C4-2B (cell line): ENCODE results near the gene PRKCA.

Source experiments
- CTCF ChIP-seq: fragments of 450-650 bp; conservative IDR thresholded peaks from 2 replicates; pipeline ENCODE4 v1.5.1; 2017; ENCODE audit warnings: mild to moderate bottlenecking
- ZFX ChIP-seq: fragments of 450-650 bp; IDR thresholded peaks from 2 replicates; pipeline ENCODE4 v1.6.1; 2017

- TF ChIP-seq CTCF = no peak
- TF ChIP-seq ZFX = no peak
These were observed 163.3 kb downstream of the PRKCA start for GRCh38 chr17:66465701-66466100.
